Smooth muscle cell (in vitro differentiated cells): Measurements from ENCODE around the gene TBC1D14. TPM values are rescaled to one million over a fixed set of nuclear protein-coding genes. Genes with fewer than 3 reads are reported as not detected.

ENCODE experiments used
- DNase-seq: peaks from one replicate; lab custom pipeline; 2025; ENCODE audit not compliant: unreplicated experiment; lab: John Stamatoyannopoulos, UW
- H2AFZ ChIP-seq: fragments of 200-600 bp; sonication (generic); 2 replicates; pipeline ENCODE4 v1.6.0; 2016; ENCODE audit warnings: antibody characterized with exemption, low read depth, mild to moderate bottlenecking
- H3F3A ChIP-seq: fragments of 200-600 bp; sonication (generic); 2 replicates; pipeline ENCODE4 v1.6.0; 2017; ENCODE audit warnings: antibody characterized with exemption, low read depth
- H3K27ac ChIP-seq: fragments of 200-600 bp; sonication (generic); 2 replicates; pipeline ENCODE4 v1.5.1; 2016; ENCODE audit warnings: low read depth, mild to moderate bottlenecking
- H3K27me3 ChIP-seq: fragments of 200-600 bp; sonication (generic); 2 replicates; pipeline ENCODE4 v1.6.1; 2016; ENCODE audit warnings: low read depth, mild to moderate bottlenecking
- H3K36me3 ChIP-seq: fragments of 200-600 bp; sonication (generic); 2 replicates; pipeline ENCODE4 v1.5.1; 2016; ENCODE audit warnings: low read depth
- H3K4me1 ChIP-seq: fragments of 200-600 bp; sonication (generic); 2 replicates; pipeline ENCODE4 v1.5.1; 2016; ENCODE audit warnings: low read depth
- H3K4me2 ChIP-seq: fragments of 200-600 bp; sonication (generic); 2 replicates; pipeline ENCODE4 v1.6.0; 2016; ENCODE audit warnings: mild to moderate bottlenecking
- H3K4me3 ChIP-seq: fragments of 200-600 bp; sonication (generic); 2 replicates; pipeline ENCODE4 v1.5.1; 2016; ENCODE audit warnings: mild to moderate bottlenecking
- H3K79me2 ChIP-seq: fragments of 200-600 bp; sonication (generic); 2 replicates; pipeline ENCODE4 v1.6.0; 2016; ENCODE audit warnings: low read depth, mild to moderate bottlenecking
- H3K9ac ChIP-seq: fragments of 200-600 bp; sonication (generic); 2 replicates; pipeline ENCODE4 v1.6.0; 2016; ENCODE audit warnings: low read depth
- H3K9me3 ChIP-seq: fragments of 200-600 bp; sonication (generic); replicated peaks from 2 replicates; pipeline ENCODE4 v1.5.1; 2016; ENCODE audit warnings: low read depth
- H4K20me1 ChIP-seq: fragments of 200-600 bp; sonication (generic); 2 replicates; pipeline ENCODE4 v1.6.0; 2016; ENCODE audit warnings: low read depth
- WGBS: methylation state at CpG from one replicate; pipeline ENCODE4 v1.1.7; 2016; ENCODE audit warnings: low lambda C conversion rate; 5-methylcytosine and 5-hydroxymethylcytosine counted together
- polyA plus RNA-seq: library from polyadenylated mRNA; unstranded; fragments of >200 nt; fragmentation: Nextera tagmentation; extraction: Ambion mirVana; gene quantifications from 2 replicates; pipeline ENCODE4 v1.2.1, GENCODE V29; 2016
- total RNA-seq: library from RNA; depleted of rRNA; stranded (reverse); fragments of >200 nt; gene quantifications from 2 replicates; pipeline ENCODE4 v1.2.3, GENCODE V29; 2014
- TF ChIP-seq, protein P1 (sequence below): fragments of 200-600 bp; sonication (generic); IDR thresholded peaks from 2 replicates; pipeline ENCODE4 v1.5.1; 2017; ENCODE audit warnings: borderline replicate concordance, mild to moderate bottlenecking, antibody characterized with exemption; ENCODE audit not compliant: insufficient read depth, poor library complexity, severe bottlenecking

Gene TBC1D14
- total and polyA plus RNA-seq, 2 experiments from 2014 or later = 13.0 to 24.4 TPM

GRCh38 chr4:7051144-7051495 lies 141.5 kb downstream of the TBC1D14 start:
- DNase-seq = no peak
- TF ChIP-seq, protein P1, sequence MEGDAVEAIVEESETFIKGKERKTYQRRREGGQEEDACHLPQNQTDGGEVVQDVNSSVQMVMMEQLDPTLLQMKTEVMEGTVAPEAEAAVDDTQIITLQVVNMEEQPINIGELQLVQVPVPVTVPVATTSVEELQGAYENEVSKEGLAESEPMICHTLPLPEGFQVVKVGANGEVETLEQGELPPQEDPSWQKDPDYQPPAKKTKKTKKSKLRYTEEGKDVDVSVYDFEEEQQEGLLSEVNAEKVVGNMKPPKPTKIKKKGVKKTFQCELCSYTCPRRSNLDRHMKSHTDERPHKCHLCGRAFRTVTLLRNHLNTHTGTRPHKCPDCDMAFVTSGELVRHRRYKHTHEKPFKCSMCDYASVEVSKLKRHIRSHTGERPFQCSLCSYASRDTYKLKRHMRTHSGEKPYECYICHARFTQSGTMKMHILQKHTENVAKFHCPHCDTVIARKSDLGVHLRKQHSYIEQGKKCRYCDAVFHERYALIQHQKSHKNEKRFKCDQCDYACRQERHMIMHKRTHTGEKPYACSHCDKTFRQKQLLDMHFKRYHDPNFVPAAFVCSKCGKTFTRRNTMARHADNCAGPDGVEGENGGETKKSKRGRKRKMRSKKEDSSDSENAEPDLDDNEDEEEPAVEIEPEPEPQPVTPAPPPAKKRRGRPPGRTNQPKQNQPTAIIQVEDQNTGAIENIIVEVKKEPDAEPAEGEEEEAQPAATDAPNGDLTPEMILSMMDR = no peak
- Histone ChIP-seq H3K27me3 (no peaks in the 10 kb centered on the region), H3K27ac (no peak overlapping the region), H4K20me1 (peaks cover 73% of the 10 kb centered on the region), H3K4me3 (no peak overlapping the region), H3K4me1 (no peaks in the 10 kb centered on the region), H3K36me3 (no peaks in the 10 kb centered on the region), H3K4me2 (no peak overlapping the region), H3K9ac (no peak overlapping the region), H2AFZ (no peak overlapping the region), H3K79me2 (peaks cover 55% of the 10 kb centered on the region), H3F3A (no peaks in the 10 kb centered on the region), H3K9me3 (no peaks in the 10 kb centered on the region)
- WGBS = 95% methylated on average over 12 of the region's 12 CpGs

- no peak overlapping the region for H2AFZ ChIP-seq
- H4K20me1 ChIP-seq = peaks cover 65% of the 10 kb centered on the region
- DNase-seq = no peak
- TF ChIP-seq, protein P1 = no peak
- H3K4me1 ChIP-seq = no peaks in the 10 kb centered on the region
- H3K4me3 ChIP-seq = no peak overlapping the region
- peaks cover 47% of the 10 kb centered on the region for H3K79me2 ChIP-seq
- H3K9me3 ChIP-seq = no peaks in the 10 kb centered on the region
- no peaks in the 10 kb centered on the region for H3F3A ChIP-seq
- H3K36me3 ChIP-seq = no peaks in the 10 kb centered on the region
- no peak overlapping the region for H3K27ac ChIP-seq
- WGBS = 98% methylated on average over 14 of the region's 14 CpGs
- H3K4me2 ChIP-seq = no peak overlapping the region
- H3K27me3 ChIP-seq = no peaks in the 10 kb centered on the region
- H3K9ac ChIP-seq = no peak overlapping the region
Observed at GRCh38 chr4:7051905-7052304, 142.3 kb downstream of the TBC1D14 start.

- no peak overlapping the region for H3K9ac ChIP-seq
- no peak overlapping the region for H3K4me2 ChIP-seq
- no peak overlapping the region for H2AFZ ChIP-seq
- no peak overlapping the region for H3K4me3 ChIP-seq
- H3K9me3 ChIP-seq = no peaks in the 10 kb centered on the region
- no peaks in the 10 kb centered on the region for H3F3A ChIP-seq
- no peak for DNase-seq
- peaks cover 61% of the 10 kb centered on the region for H4K20me1 ChIP-seq
- WGBS = 95% methylated on average over 14 of the region's 14 CpGs
- TF ChIP-seq, protein P1 = no peak
- no peaks in the 10 kb centered on the region for H3K4me1 ChIP-seq
- peaks cover 43% of the 10 kb centered on the region for H3K79me2 ChIP-seq
- no peak overlapping the region for H3K27ac ChIP-seq
- no peaks in the 10 kb centered on the region for H3K36me3 ChIP-seq
- no peaks in the 10 kb centered on the region for H3K27me3 ChIP-seq
Observed at GRCh38 chr4:7052313-7052712, 142.7 kb downstream of the TBC1D14 start.

DNA sequence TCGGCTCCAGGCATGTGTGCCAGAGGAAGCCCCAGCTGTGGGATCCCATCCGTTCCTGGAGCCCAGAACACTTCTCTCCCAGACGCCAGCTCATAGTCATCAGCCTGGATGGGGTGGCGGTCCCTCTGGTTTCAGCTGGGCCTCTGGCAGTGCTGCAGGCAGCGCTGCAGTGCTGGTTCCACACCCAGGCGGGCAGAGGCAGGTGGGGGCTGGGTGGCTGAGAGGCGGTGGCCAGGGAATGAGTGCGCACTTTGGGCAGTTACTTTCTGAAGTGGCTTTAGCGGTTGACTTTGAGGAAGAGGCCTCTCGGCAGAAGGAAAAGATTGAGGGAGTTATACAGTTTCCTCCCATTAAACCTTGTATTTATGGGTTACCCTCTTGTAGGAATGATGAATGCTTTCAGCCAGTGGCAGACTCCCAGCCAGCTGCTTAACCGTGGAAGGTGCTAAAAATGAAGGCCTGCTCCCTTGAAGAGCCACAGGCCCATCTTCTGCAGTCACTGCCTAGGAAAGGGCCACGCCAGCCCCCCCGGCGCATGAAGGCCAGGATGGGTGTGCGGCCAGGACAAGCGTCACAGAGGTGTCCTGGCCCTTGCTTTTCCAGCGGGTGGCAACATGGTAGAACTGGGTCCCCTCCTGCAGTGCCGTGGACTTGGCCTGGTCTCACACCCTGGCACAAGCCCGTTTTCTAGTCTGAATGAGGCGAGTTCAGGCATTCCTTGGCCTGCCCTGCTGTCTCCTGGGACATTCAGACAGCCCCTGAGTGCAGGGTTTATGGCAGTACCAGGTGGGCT lies 143.5 kb downstream of the TBC1D14 start:
- Histone ChIP-seq H2AFZ (no peak overlapping the region), H3K9me3 (no peaks in the 10 kb centered on the region), H3K36me3 (no peaks in the 10 kb centered on the region), H4K20me1 (peaks cover 53% of the 10 kb centered on the region), H3K27ac (no peak overlapping the region), H3K4me1 (no peaks in the 10 kb centered on the region), H3K4me3 (no peak overlapping the region), H3K79me2 (peaks cover 35% of the 10 kb centered on the region), H3K9ac (no peak overlapping the region), H3F3A (no peaks in the 10 kb centered on the region), H3K27me3 (no peaks in the 10 kb centered on the region), H3K4me2 (no peak overlapping the region)
- TF ChIP-seq, protein P1 = no peak
- DNase-seq = no peak
- WGBS = 92% methylated on average over 20 of the region's 20 CpGs
